ENCODE results near the gene CMTM5. TPM values are rescaled to one million over a fixed set of nuclear protein-coding genes. Genes with fewer than 3 reads are reported as not detected.

Gene CMTM5
- total RNA-seq, 1 experiment from 2014 or later, result 0.24 TPM

- ATAC-seq (no peak), DNase-seq (ENCODE audit: low spot score) (no peak)
- H3K9me3 Mint-ChIP-seq, result no peaks in the 10 kb centered on the region
- POLR2A ChIA-PET, result no interaction called here
- peaks cover 22% of the 10 kb centered on the region for H3K27me3 Mint-ChIP-seq (ENCODE audit: low read depth)
- TF ChIP-seq HMGA2 (CRISPR knock-in tag; IDR thresholded peaks at IDR 0.05) (no peak), ZNF317 (CRISPR knock-in tag; IDR thresholded peaks at IDR 0.05; ENCODE audit: borderline replicate concordance, low read depth) (no peak), ARID4B (CRISPR knock-in tag; IDR thresholded peaks at IDR 0.05; ENCODE audit: borderline replicate concordance) (no peak), TCF7 (CRISPR knock-in tag; IDR thresholded peaks at IDR 0.05; ENCODE audit: low read depth) (no peak), ELF4 (CRISPR knock-in tag; IDR thresholded peaks at IDR 0.05; ENCODE audit: low read depth) (no peak), EMX1 (CRISPR knock-in tag; IDR thresholded peaks at IDR 0.05) (no peak), FOXK1 (CRISPR knock-in tag; IDR thresholded peaks at IDR 0.05) (no peak), MXD4 (CRISPR knock-in tag; IDR thresholded peaks at IDR 0.05; ENCODE audit: borderline replicate concordance) (no peak), AR (CRISPR knock-in tag; IDR thresholded peaks at IDR 0.05) (no peak), KAT7 (CRISPR knock-in tag; IDR thresholded peaks at IDR 0.05; ENCODE audit: borderline replicate concordance) (no peak), USF1 (CRISPR knock-in tag; IDR thresholded peaks at IDR 0.05) (no peak), JUN (CRISPR knock-in tag; IDR thresholded peaks at IDR 0.05) (no peak), CREB1 (CRISPR knock-in tag; IDR thresholded peaks at IDR 0.05) (no peak), USF2 (CRISPR knock-in tag; IDR thresholded peaks at IDR 0.05) (no peak), CREM (CRISPR knock-in tag; IDR thresholded peaks at IDR 0.05) (no peak), E2F5 (CRISPR knock-in tag; IDR thresholded peaks at IDR 0.05) (no peak), CBFB (CRISPR knock-in tag; IDR thresholded peaks at IDR 0.05; ENCODE audit: low read depth) (no peak)
- TF ChIP-seq, protein P1, sequence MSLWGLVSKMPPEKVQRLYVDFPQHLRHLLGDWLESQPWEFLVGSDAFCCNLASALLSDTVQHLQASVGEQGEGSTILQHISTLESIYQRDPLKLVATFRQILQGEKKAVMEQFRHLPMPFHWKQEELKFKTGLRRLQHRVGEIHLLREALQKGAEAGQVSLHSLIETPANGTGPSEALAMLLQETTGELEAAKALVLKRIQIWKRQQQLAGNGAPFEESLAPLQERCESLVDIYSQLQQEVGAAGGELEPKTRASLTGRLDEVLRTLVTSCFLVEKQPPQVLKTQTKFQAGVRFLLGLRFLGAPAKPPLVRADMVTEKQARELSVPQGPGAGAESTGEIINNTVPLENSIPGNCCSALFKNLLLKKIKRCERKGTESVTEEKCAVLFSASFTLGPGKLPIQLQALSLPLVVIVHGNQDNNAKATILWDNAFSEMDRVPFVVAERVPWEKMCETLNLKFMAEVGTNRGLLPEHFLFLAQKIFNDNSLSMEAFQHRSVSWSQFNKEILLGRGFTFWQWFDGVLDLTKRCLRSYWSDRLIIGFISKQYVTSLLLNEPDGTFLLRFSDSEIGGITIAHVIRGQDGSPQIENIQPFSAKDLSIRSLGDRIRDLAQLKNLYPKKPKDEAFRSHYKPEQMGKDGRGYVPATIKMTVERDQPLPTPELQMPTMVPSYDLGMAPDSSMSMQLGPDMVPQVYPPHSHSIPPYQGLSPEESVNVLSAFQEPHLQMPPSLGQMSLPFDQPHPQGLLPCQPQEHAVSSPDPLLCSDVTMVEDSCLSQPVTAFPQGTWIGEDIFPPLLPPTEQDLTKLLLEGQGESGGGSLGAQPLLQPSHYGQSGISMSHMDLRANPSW (CRISPR knock-in tag; conservative IDR thresholded peaks at IDR 0.05; ENCODE audit: low read depth), result no peak
- TF ChIP-seq, protein P2, sequence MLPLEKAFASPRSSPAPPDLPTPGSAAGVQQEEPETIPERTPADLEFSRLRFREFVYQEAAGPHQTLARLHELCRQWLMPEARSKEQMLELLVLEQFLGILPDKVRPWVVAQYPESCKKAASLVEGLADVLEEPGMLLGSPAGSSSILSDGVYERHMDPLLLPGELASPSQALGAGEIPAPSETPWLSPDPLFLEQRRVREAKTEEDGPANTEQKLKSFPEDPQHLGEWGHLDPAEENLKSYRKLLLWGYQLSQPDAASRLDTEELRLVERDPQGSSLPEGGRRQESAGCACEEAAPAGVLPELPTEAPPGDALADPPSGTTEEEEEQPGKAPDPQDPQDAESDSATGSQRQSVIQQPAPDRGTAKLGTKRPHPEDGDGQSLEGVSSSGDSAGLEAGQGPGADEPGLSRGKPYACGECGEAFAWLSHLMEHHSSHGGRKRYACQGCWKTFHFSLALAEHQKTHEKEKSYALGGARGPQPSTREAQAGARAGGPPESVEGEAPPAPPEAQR (CRISPR knock-in tag; IDR thresholded peaks at IDR 0.05), result no peak
- TF ChIP-seq, protein P3, sequence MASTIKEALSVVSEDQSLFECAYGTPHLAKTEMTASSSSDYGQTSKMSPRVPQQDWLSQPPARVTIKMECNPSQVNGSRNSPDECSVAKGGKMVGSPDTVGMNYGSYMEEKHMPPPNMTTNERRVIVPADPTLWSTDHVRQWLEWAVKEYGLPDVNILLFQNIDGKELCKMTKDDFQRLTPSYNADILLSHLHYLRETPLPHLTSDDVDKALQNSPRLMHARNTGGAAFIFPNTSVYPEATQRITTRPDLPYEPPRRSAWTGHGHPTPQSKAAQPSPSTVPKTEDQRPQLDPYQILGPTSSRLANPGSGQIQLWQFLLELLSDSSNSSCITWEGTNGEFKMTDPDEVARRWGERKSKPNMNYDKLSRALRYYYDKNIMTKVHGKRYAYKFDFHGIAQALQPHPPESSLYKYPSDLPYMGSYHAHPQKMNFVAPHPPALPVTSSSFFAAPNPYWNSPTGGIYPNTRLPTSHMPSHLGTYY (CRISPR knock-in tag; IDR thresholded peaks at IDR 0.05), result no peak
- CTCF ChIA-PET, result interaction anchor here (1.2 to 2.2 kb wide), 2 partner anchors 32 to 51 kb away, joined by 3 to 11 read pairs; no protein-coding TSS in a partner anchor
- no peaks in the 10 kb centered on the region for H3K36me3 Mint-ChIP-seq
- no peaks in the 10 kb centered on the region for H3K4me1 Mint-ChIP-seq
- H3K4me3 Mint-ChIP-seq, result no peak overlapping the region
- H3K27ac Mint-ChIP-seq, result no peak overlapping the region
These were observed 35.0 kb downstream of the CMTM5 start for GRCh38 chr14:23411563-23412525.

Data from WTC11 (cell line).